Activated CD4-positive, alpha-beta T cell treated with anti-CD3 and anti-CD28 coated beads for 4 hours (primary cell): ENCODE results near the gene MYH2.
"Not testable (repeated sequence)": the region's sequence is repeated elsewhere in the genome, so short reads cannot be mapped to it uniquely, and the experiment has no call there.

Experiments used
- DNase-seq, 2 donors: peaks; one replicate each; pipeline ENCODE4 v3.0.0-alpha.2; 2020

The MYH2 gene

GRCh38 chr17:10549096-10549842, at the start of gene MYH2:
TSS of gene MYH2 (minus strand) at chr17:10549658. CDS start at chr17:10547920, 1,738 bp downstream.
- no peak for DNase-seq

DNA sequence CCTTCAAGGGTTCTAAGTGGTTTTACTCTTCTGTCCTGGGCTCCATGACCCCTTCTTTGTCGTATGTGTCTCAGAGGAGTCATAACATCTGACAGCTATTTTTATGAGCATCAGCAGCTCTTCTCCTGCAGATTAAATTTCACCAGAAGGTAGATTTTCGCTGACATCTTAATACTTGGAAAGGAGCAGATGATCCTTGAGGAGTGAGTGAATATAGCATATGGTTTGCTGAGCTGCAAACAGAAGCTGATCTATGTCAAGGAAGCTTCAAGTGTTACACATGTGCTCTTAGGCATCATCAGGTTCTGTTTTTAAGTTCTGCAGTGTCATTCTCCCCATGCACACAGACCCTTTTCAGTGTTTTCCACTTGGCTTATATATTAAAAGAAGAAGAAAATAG, 49.2 kb upstream of the MYH2 start:
- DNase-seq = no peak

DNA sequence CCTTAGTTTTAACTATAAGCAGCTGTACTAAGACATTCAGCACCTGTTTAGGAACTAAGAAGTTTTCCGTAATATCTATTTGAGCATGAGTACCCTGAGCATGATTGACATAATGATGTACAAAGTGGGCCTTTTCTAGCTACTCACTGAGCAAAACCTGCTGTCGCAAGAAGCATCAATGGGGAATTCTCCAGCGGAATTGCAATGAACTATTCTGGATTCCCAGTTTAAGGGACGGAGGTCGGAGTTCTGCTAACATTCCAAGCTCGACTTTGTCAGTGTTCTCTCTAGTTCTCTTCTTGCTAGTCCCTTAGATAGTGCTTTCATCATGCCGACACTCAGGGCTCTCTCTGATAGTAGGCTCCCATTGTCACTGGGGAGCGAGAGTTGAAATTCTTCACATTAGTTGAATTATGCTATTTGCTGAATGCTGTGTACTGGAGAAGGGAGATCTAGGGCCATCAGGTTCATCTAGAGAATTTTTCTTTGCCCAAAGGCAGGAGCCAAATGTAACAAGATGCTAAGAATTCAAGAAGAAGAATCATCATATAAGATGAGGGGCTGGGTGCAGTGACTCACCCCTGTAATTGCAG, 40.2 kb upstream of the MYH2 start:
- DNase-seq = no peak

- no peak for DNase-seq
Observed at GRCh38 chr17:10585529-10585928, 36.1 kb upstream of the MYH2 start.

DNA sequence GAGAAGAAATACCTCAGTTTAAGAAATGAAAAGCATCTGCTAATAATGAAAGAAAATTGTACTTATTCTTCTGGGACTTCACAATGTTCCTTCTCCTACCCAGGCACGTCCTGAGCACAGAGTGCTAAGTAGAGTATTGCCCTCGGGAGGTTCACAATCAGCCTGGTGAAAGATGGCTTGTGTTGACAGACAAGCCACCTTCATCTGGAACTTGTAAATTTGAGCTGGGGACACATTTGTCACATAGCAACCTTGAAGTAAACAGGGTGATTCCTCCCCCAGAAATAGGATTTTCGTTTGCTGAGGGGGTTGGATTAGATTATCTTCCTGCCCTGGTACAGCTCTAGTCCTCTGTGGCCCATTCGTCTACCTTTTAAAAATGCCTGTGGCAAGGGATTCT, 34.4 kb upstream of the MYH2 start:
- no peak for DNase-seq

- DNase-seq = no peak
Observed at GRCh38 chr17:10579270-10579669, 29.8 kb upstream of the MYH2 start.

DNA sequence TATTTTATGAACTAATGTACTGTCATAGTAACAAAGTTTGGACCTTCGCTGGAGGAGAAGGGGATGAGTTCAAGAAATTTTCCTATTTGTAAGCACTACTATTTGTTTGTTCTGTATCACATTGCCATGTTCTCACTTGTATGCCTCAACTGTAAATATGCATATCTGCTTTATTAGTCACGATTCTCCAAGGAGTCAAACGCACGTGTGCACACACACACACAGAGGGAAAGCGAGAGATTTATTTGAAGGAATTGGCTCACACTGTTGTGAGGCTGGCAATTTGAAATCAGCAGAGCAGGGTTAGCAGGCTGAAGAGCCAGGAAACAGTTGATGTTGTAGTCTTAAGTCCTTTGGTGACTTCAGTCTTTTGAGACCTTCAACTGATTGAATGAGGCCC, 24.9 kb upstream of the MYH2 start:
- no peak for DNase-seq

- DNase-seq = no peak
Observed at GRCh38 chr17:10563991-10564660, 14.7 kb upstream of the MYH2 start.

- DNase-seq = no peak
Observed at GRCh38 chr17:10558049-10558448, 8.6 kb upstream of the MYH2 start.

DNA sequence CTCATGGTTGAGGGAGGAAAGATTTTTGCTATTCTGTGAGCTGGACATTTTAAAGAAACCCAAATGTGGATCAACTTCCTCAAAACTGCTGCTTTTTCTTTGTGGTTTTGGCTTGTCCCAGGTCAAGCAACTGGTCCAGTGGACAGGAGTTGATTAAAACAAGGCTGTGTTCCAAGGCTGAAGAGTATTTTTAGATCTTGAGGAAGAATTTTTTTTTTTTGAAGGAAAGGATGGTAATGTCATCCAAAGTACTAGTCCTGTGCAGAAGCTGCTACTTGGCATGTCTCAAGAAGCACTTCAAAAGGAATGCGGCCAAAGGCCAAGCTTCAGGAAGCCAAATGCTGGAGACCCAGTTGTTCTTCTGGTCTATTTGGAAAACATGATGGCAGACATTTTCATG, 8.0 kb upstream of the MYH2 start:
- no peak for DNase-seq

DNA sequence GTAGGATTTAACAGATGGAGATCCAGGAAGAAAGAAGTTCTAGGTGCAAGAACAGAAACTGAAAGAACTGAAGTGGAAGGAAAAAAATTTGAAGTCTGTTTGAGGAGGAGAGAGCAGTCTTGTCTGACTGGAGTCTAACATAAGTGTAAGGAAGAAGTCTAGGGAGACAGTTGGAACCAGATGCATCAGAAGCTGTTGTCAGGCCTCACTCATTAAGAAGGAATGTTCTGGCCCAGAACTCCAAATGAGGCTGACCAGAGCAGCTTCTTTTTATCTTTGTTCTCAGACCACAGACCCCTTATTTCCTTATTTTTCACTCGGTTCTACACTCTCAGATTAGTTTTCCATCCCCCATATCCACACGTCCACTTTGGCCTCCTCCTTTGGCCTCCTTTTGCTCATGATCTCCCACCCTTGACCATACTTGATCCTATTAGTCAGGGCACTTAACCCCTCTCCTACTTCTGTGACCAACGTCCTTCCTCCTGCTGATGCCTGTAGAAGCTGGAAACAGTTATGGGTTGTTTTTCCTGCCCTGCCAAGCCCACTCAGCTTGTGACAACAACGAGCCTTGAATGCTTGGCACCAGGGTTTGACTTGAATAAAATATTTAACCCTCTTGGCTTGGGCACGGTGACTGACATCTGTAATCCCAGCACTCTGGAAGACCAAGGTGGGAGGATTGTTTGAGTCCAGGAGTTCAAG, 7.0 kb upstream of the MYH2 start:
- no peak for DNase-seq

DNA sequence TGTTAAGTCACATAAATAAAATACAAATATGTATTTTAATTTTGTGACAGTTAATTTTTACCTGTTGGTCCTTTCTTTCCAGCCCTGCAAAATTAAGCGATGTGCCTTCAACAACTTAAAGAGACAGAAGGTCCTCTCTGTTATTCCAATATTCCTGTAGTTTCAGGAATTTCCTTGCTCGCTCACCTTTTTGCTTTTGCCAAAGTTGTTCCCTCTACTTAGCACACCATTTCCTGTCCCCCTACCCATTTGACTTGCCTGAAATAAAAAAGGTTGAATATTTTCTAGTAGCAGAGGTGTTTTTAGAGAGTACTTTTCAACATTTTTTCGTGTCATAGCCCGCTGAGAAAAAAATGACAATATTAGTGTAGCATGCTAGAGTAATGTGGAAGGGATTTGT, 556 bp upstream of the MYH2 start:
- DNase-seq = no peak

GRCh38 chr17:10547351-10547750, 2.1 kb downstream of the MYH2 start:
- no peak for DNase-seq

GRCh38 chr17:10543486-10543885, 6.0 kb downstream of the MYH2 start:
- not testable (repeated sequence) for DNase-seq

GRCh38 chr17:10541179-10541578, 8.3 kb downstream of the MYH2 start:
- not testable (repeated sequence) for DNase-seq

- no peak for DNase-seq
Observed at GRCh38 chr17:10532026-10532425, 17.4 kb downstream of the MYH2 start.

GRCh38 chr17:10527419-10527818, 22.0 kb downstream of the MYH2 start:
- DNase-seq = no peak

GRCh38 chr17:10526517-10526916, 22.9 kb downstream of the MYH2 start:
- DNase-seq = no peak

GRCh38 chr17:10523064-10523463, 26.4 kb downstream of the MYH2 start:
- no peak for DNase-seq

DNA sequence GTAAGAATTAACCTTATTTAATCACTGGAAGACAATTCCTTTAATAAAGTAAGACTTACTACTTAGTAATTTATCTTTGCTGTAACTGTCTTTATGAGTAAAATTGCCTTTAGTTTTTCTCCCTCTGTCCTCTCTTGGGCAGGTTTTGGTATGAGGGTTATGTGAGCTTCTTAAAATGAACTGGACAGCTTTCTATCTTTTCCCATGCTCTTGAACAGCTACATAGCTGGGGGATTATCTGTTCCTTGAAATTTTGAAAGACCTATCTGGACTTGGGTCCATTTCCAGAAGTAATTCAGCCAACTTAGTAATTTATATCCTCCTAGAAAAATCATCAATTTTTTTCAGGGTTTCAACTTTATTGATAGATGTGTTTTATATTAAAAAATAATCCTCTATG, 27.5 kb downstream of the MYH2 start:
- no peak for DNase-seq

GRCh38 chr17:10518271-10519037, 31.0 kb downstream of the MYH2 start, which contains the start of gene MYH1:
TSS of gene MYH1 (minus strand) at chr17:10518542. CDS start at chr17:10516642, 1,900 bp downstream.
- DNase-seq = no peak

DNA sequence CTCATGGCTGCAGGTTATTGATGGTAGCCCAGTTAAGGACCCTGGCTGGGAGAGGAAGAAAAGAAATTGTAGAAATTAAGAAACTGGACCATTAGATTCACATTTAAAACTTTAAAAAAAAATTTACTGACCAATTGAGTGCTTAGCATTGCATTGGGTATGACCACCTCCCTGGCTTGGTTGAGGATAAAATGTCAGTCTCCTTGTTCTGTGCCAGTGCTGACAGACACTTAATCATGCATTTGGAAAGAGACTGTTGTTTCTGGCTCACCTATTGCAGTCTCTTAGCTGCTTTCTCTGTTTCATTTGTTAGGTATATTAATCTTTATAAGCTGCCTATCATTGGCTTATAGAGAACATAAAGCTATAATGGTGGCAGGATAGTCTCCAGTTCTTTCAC, 32.8 kb downstream of the MYH2 start:
- no peak for DNase-seq

- DNase-seq = no peak
Observed at GRCh38 chr17:10516065-10516464, 33.4 kb downstream of the MYH2 start.
